Measurements from ENCODE around the gene CAPN11. TPM values are rescaled to one million over a fixed set of nuclear protein-coding genes. Genes with fewer than 3 reads are reported as not detected.

The CAPN11 gene
- total RNA-seq, 1 donor from 2014 or later = 2.0 TPM

GRCh38 chr6:44166591-44167184, 8.1 kb downstream of the CAPN11 start:
- no peaks in the 10 kb centered on the region for H3K36me3 ChIP-seq
- no peaks in the 10 kb centered on the region for H3K4me1 ChIP-seq
- no peaks in the 10 kb centered on the region for H3K27me3 ChIP-seq
- H3K27ac ChIP-seq = no peak overlapping the region
- intact Hi-C loops (cut with DNase I) = no loop called here
- H3K9me3 ChIP-seq = no peaks in the 10 kb centered on the region
- no peak for DNase-seq (ENCODE audit: extremely low spot score in 2 of 2)
- no peak overlapping the region for H3K4me3 ChIP-seq
- TF ChIP-seq, protein P1, sequence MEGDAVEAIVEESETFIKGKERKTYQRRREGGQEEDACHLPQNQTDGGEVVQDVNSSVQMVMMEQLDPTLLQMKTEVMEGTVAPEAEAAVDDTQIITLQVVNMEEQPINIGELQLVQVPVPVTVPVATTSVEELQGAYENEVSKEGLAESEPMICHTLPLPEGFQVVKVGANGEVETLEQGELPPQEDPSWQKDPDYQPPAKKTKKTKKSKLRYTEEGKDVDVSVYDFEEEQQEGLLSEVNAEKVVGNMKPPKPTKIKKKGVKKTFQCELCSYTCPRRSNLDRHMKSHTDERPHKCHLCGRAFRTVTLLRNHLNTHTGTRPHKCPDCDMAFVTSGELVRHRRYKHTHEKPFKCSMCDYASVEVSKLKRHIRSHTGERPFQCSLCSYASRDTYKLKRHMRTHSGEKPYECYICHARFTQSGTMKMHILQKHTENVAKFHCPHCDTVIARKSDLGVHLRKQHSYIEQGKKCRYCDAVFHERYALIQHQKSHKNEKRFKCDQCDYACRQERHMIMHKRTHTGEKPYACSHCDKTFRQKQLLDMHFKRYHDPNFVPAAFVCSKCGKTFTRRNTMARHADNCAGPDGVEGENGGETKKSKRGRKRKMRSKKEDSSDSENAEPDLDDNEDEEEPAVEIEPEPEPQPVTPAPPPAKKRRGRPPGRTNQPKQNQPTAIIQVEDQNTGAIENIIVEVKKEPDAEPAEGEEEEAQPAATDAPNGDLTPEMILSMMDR (IDR thresholded peaks at IDR 0.05) = no peak
- TF ChIP-seq POLR2AphosphoS5 (IDR thresholded peaks at IDR 0.05; ENCODE audit: insufficient read depth in 1 of 2, low read depth in 1 of 2) = no peak
- no peak for TF ChIP-seq POLR2A (IDR thresholded peaks at IDR 0.05)

- no peak for TF ChIP-seq POLR2AphosphoS5 (IDR thresholded peaks at IDR 0.05; ENCODE audit: insufficient read depth in 1 of 2, low read depth in 1 of 2)
- no peak for TF ChIP-seq POLR2A (IDR thresholded peaks at IDR 0.05)
- TF ChIP-seq, protein P1 (IDR thresholded peaks at IDR 0.05) = no peak
- no peak for DNase-seq (ENCODE audit: extremely low spot score in 2 of 2)
- Histone ChIP-seq H3K36me3 (no peaks in the 10 kb centered on the region), H3K9me3 (no peaks in the 10 kb centered on the region), H3K27me3 (no peaks in the 10 kb centered on the region), H3K4me1 (no peaks in the 10 kb centered on the region), H3K4me3 (no peak overlapping the region), H3K27ac (no peak overlapping the region)
- intact Hi-C loops (cut with DNase I) = no loop called here
These were observed 8.9 kb downstream of the CAPN11 start for GRCh38 chr6:44167567-44167966.

GRCh38 chr6:44169154-44169553, 10.5 kb downstream of the CAPN11 start:
- Histone ChIP-seq H3K4me3 (no peak overlapping the region), H3K9me3 (no peaks in the 10 kb centered on the region), H3K4me1 (no peaks in the 10 kb centered on the region), H3K36me3 (no peaks in the 10 kb centered on the region), H3K27me3 (no peaks in the 10 kb centered on the region), H3K27ac (no peak overlapping the region)
- DNase-seq (ENCODE audit: extremely low spot score in 2 of 2) = no peak
- intact Hi-C loops (cut with DNase I) = no loop called here
- no peak for TF ChIP-seq POLR2AphosphoS5 (IDR thresholded peaks at IDR 0.05; ENCODE audit: insufficient read depth in 1 of 2, low read depth in 1 of 2)
- TF ChIP-seq, protein P1 (IDR thresholded peaks at IDR 0.05) = no peak
- no peak for TF ChIP-seq POLR2A (IDR thresholded peaks at IDR 0.05)

DNA sequence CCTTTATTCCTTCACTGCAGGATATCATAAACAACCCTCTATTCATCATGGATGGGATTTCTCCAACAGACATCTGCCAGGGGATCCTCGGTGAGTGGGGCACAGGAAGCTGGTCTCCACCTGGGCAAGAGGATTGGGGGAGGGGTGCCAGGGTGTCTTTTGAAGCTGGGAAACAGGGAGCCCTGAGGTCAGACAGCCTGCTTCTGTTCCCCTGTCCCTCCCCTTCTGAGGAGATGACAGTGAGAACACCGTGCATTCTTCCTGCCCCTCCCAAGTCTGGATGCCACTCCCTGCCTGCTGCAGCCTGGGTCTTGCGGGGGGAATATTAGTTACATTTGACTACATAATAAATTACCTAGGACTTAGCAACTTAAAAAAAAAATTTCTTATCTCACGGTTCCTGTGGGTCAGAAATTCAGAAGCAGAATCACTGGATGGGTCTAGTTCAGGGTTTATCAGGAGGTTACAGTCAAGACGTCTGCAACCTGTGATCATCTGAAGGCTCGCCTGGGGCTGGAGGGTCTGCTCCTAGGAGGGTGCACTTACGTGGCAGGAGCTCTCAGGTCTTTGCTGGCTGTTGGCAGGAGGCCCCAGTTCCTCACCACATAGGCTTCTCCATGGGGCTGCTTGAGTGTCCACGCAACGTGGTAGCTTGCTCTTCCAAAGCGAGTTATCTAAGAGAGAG, 11.4 kb downstream of the CAPN11 start:
- Histone ChIP-seq H3K9me3 (no peaks in the 10 kb centered on the region), H3K36me3 (no peaks in the 10 kb centered on the region), H3K4me3 (no peak overlapping the region), H3K27ac (no peak overlapping the region), H3K27me3 (no peaks in the 10 kb centered on the region), H3K4me1 (no peaks in the 10 kb centered on the region)
- intact Hi-C loops (cut with DNase I) = loop anchor here (5.0 kb wide), 1 partner anchor 62 kb away; no protein-coding TSS in a partner anchor
- DNase-seq (ENCODE audit: extremely low spot score in 2 of 2) = no peak
- TF ChIP-seq, protein P1 (IDR thresholded peaks at IDR 0.05) = no peak
- TF ChIP-seq POLR2A (IDR thresholded peaks at IDR 0.05) (no peak), POLR2AphosphoS5 (IDR thresholded peaks at IDR 0.05; ENCODE audit: insufficient read depth in 1 of 2, low read depth in 1 of 2) (no peak)

Measured in vagina (tissue), 2 donors.